Upper lobe of left lung (tissue), 4 donors: ENCODE data around the gene CARMIL1.

Source experiments
- POLR2AphosphoS5 ChIP-seq, 2 donors: sonication (generic); formaldehyde crosslinking; IDR thresholded peaks; one replicate each; pipeline ENCODE4 v1.5.1; 2017; ENCODE audit warnings: antibody characterized with exemption in 2 of 2
- TF ChIP-seq, protein P1 (sequence below), 6 experiments: fragments of 450-650 bp in 4 of 6; fragments of 200-600 bp in 2 of 6; sonication (generic) in 2 of 6; IDR thresholded peaks; one replicate each; pipeline ENCODE4 v1.5.1; 2016 to 2019; ENCODE audit warnings: antibody characterized with exemption in 6 of 6

DNA sequence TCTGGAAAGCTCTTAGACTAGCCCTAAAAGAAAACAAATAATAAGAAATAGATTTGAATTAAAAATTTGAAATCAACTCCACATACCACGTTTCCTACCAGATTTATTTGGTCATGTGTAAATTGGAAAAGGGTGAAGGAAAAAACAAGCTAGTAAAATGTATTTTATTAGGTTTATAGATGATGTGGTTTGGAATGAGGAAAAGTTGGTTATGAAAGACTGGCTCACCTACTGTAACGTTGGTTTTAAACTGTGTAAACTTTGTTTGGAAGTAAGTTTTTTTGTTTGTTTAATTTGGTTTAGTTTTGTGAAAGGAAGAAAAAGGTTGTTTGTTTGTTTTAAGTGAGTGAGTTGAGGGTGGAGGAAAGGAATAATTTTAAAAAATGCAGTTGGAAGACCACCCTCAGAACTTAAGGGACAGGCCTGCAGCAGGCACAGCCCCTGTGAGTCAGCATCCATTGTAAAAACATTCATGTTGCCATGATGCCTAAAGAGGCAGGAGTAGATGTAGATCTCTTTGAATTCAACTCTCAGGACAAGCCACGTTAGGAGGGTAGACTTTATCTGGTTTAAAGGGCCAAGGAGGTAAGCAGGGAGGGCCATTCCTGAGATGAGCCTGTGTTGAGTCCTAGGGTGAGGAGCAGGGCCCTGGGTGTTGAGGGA, 279.1 kb downstream of the CARMIL1 start:
- TF ChIP-seq, protein P1, sequence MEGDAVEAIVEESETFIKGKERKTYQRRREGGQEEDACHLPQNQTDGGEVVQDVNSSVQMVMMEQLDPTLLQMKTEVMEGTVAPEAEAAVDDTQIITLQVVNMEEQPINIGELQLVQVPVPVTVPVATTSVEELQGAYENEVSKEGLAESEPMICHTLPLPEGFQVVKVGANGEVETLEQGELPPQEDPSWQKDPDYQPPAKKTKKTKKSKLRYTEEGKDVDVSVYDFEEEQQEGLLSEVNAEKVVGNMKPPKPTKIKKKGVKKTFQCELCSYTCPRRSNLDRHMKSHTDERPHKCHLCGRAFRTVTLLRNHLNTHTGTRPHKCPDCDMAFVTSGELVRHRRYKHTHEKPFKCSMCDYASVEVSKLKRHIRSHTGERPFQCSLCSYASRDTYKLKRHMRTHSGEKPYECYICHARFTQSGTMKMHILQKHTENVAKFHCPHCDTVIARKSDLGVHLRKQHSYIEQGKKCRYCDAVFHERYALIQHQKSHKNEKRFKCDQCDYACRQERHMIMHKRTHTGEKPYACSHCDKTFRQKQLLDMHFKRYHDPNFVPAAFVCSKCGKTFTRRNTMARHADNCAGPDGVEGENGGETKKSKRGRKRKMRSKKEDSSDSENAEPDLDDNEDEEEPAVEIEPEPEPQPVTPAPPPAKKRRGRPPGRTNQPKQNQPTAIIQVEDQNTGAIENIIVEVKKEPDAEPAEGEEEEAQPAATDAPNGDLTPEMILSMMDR (IDR thresholded peaks at IDR 0.05): no peak
- TF ChIP-seq POLR2AphosphoS5 (IDR thresholded peaks at IDR 0.05): no peak
